Ecto neural progenitor cell (in vitro differentiated cells): Measurements from ENCODE around the gene DOLK.

Experiments
- DNase-seq: peaks from one replicate; pipeline ENCODE4 v3.0.0-alpha.2; 2018; ENCODE audit warnings: low spot score

Gene DOLK

DNA sequence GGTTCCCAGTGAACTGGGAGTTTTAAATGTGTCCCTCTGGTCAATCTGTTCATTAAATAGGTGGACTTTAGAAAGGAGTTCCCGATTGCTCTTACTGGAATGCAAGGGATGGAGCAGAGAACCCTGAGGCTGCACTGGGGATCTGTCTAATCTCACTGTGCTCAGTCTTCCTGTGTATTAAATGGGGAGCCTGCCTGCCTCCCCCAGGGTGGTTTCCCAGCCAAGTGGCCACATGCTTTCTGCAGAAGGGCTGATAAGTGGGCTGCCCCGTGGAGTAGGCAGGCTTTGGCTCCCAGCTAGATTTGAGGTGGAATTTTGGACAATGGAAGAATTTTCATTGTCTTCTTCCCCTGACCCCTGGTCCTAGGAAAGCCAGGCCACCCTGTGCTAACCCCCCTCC lies 40.7 kb downstream of the DOLK start:
- no peak for DNase-seq

DNA sequence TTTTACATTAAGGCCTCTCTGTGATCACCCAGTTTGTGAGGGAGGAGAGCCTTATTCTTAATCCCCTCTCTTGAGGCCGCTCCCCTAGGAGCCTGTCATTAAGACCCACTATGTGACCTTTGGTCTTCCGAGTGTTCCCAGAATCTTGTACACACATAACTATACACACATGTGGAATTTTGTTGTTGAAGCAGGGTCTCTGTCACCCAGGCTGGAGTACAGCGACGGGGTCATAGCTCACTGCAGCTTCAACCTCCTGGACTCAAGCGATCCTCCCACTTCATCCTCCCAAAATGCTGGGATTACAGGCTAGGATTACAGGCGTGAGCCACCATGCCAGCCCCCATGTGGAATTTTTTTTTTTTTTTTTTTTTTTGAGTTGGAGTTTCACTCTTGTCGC lies 41.4 kb downstream of the DOLK start:
- no peak for DNase-seq

- no peak for DNase-seq
Observed at GRCh38 chr9:128903871-128904620, 43.4 kb downstream of the DOLK start.

GRCh38 chr9:128903079-128903461 lies 44.3 kb downstream of the DOLK start:
- DNase-seq, result no peak

DNA sequence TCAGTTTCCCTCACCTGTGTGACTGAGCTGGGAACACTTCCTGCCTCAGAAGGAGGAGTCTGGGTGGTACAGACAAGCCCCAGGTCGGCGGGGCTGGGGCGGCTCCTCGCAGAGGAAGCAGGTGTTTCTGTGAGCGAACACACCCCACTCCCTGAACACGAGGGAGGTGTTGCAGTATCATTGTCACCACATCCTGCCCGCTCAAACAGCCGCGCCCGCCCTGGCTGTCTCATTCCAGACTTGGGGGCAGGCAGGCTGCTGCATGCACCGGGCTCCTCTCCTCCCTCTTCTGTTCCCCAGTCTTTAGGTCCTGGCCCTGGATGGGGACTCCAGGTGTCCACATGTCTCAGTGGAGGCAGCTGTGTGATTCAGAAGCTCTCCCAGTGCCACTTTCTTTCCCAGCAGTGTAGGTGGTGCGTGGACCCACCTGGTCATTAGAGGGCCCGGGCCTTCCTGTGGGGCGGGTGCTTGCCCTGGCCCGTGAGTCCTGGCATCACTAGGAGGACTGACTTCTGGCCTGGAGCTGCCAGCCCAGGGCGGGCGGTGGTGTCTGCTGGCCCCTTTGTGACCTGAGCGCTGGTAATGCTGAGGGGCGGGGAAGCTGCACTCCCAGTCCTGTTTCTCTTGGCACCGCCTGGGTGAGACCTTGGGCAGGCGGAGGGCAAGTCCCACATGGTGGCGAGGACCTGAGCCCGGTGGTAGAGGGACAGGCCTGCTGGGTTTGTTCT lies 44.9 kb downstream of the DOLK start:
- no peak for DNase-seq

- no peak for DNase-seq
Observed at GRCh38 chr9:128901822-128902221, 45.6 kb downstream of the DOLK start.

GRCh38 chr9:128901379-128901778 lies 46.0 kb downstream of the DOLK start:
- no peak for DNase-seq

GRCh38 chr9:128899566-128900322 lies 47.7 kb downstream of the DOLK start:
- no peak for DNase-seq

GRCh38 chr9:128898845-128899565 lies 48.4 kb downstream of the DOLK start:
- DNase-seq, result no peak

GRCh38 chr9:128898382-128898781 lies 49.0 kb downstream of the DOLK start:
- no peak for DNase-seq

DNA sequence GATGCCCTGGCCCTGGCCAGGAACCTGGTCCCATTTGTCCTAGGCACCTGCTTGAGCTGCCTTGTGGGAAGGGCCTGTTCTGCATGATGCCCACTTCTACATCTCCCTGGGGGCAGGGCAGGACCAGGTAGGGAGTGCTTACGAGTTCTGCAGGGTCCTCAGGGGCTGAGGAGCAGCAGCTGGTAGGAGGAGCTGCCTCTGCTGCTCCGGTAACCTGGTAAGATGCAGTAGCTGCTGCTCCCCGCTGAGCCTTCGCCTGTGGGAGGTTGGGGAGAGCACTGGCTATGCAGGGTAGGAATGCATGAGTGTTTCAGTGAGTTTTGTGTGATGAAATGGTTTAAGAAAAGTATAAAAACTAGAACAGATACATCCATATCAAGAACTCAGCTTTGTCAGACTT lies 51.8 kb downstream of the DOLK start:
- DNase-seq, result no peak
